HEK293 (cell line): ENCODE measurements around the gene AGXT.

Source experiments
- CTCF ChIP-seq: fragments of 450-650 bp; formaldehyde crosslinking; IDR thresholded peaks from 2 replicates; pipeline ENCODE4 v1.5.1; 2016; ENCODE audit warnings: missing biosample characterization, missing genetic modification characterization
- GLI4 ChIP-seq: fragments of 450-650 bp; formaldehyde crosslinking; IDR thresholded peaks from 2 replicates; pipeline ENCODE4 v1.5.1; 2016; ENCODE audit warnings: missing biosample characterization, missing genetic modification characterization
- KLF17 ChIP-seq: fragments of 450-650 bp; formaldehyde crosslinking; IDR thresholded peaks from 2 replicates; pipeline ENCODE4 v1.5.1; 2016; ENCODE audit warnings: missing biosample characterization, missing genetic modification characterization
- PATZ1 ChIP-seq: fragments of 450-650 bp; formaldehyde crosslinking; IDR thresholded peaks from 2 replicates; pipeline ENCODE4 v1.5.1; 2016; ENCODE audit warnings: missing biosample characterization, missing genetic modification characterization
- REST ChIP-seq: fragments of 450-650 bp; formaldehyde crosslinking; IDR thresholded peaks from 2 replicates; pipeline ENCODE4 v1.5.1; 2016; ENCODE audit warnings: missing biosample characterization, missing genetic modification characterization
- ZBTB21 ChIP-seq: fragments of 450-650 bp; formaldehyde crosslinking; IDR thresholded peaks from 2 replicates; pipeline ENCODE4 v1.5.1; 2017; ENCODE audit warnings: missing biosample characterization, missing genetic modification characterization
- ZNF23 ChIP-seq: fragments of 450-650 bp; formaldehyde crosslinking; IDR thresholded peaks from 2 replicates; pipeline ENCODE4 v1.5.1; 2016; ENCODE audit warnings: missing biosample characterization, missing genetic modification characterization, borderline replicate concordance
- ZNF274 ChIP-seq, 2 experiments: fragments of 200-500 bp in 1 of 2; fragments of 450-650 bp in 1 of 2; sonication (Bioruptor generic) in 1 of 2; formaldehyde crosslinking in 1 of 2; IDR thresholded peaks; 2 replicates each; pipeline versions ENCODE4 v1.5.1 to v1.6.1; 2014 to 2016; ENCODE audit warnings: borderline replicate concordance in 1 of 2, inconsistent platforms in 1 of 2, low read length in 1 of 2, missing biosample characterization in 1 of 2, missing genetic modification characterization in 1 of 2
- ZNF350 ChIP-seq: fragments of 450-650 bp; formaldehyde crosslinking; IDR thresholded peaks from 2 replicates; pipeline ENCODE4 v1.5.0; 2017; ENCODE audit warnings: missing biosample characterization, mild to moderate bottlenecking, missing genetic modification characterization

- TF ChIP-seq ZNF23 (tag by site-specific recombination) (no peak), CTCF (tag by site-specific recombination) (no peak), GLI4 (no peak), REST (tag by site-specific recombination) (no peak), PATZ1 (tag by site-specific recombination) (no peak), ZNF274 (IDR thresholded peaks at IDR 0.05; ENCODE audit: low read length) (no peak), ZNF274 (tag by site-specific recombination; IDR thresholded peaks at IDR 0.05; ENCODE audit: borderline replicate concordance) (no peak), ZNF350 (tag by site-specific recombination) (no peak), KLF17 (tag by site-specific recombination) (no peak), ZBTB21 (tag by site-specific recombination) (no peak)
Measured at GRCh38 chr2:240821429-240821778, 47.2 kb upstream of the AGXT start.
